Stimulated activated CD4-positive, alpha-beta T cell treated with anti-CD3 and anti-CD28 coated beads, Interleukin-12 subunit alpha, Interleukin-12 subunit beta, amount 100 ng/mL, for 24 hours (primary cell): ENCODE results near the gene HHAT.

Experiments used
- DNase-seq, 2 experiments: peaks; one replicate each; pipeline ENCODE4 v3.0.0-alpha.2; 2020; ENCODE audit warnings: low read depth in 2 of 2

HHAT gene

DNA sequence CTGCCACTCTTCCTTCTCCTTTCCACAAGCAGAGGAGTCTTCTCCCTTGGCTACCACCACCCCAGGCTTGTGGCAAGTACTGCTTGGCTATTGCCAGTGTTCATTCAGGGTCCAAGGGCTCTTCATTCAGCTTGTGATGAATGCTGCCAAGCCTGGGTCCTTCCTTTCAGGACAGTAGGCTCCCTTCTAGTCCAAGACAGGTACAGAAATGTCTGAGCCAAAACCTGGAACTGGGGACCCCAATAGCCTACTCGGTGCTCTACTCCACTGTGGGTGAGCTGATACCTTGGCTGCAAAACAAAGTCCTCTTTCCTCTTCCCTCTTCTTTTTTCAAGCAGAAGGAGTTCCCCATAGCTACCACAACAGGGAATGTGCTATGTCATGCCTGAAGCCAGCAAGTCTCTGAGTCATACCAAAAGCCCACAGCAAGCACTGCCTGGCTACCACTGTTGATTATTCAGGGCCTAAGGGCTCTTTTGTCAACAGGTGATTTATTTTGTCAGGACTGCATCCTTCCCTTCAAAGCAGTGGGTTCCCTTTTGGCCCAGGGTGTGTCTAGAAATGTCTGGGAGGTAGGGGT, 268.9 kb downstream of the HHAT start:
- DNase-seq, result no peak

DNA sequence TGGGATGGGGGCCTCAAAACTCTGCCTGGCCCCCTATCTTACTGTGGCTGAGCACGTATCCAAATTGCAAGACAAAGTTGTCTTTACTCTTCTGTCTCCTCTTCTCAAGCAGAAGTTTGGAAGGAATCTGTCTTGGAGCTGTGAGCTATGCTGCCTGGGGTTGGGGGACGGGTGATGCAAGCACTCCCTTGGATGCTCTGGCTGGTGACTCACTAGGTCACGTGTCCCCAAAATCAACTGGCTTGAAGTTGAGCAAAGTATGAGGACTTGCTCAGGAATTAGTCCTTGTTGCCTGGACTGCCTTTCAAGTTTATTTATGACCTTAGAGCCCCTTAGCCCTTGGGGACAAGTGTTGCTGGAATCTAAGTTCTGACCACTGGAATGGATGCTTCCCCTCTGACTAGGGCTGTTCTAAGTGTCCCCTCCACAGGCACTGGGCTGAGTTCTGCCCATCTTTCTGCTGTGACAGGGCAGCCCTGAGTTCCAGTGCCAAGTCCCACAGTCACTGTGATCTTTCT, 269.5 kb downstream of the HHAT start:
- DNase-seq, result no peak

DNA sequence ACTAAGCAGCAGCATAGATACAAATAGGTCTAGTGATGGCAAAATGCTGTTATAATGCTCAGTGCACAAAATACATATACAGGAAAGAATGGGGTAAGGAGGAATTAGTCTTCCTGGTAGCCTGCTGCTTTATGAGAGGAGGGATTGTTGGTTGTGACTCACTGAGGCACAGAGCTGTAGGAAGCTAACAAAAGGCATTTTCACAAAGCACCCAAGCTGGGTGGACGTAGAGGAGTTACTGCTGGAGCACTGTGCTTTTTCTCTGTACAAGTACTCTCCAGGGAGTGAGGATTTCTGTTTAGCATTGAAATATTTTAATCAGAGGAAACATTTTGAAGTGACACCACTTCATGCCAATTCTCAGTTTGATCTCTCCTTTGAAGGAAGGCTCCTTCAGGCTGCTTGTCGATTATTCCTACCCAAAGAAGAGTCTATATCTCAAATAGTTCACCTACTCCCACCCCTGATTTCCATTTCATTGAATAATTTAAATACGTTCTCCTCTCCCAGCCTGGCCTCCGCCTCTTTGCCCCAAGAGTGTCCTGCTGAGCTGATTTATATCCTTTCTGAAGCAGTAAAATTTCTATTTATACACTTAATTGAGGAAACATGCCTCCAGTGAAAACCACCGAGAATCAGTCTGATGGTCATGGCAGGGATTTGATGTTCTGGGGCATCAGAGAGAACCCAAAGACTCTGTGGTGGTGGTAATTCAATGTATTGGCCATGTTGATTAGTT, 271.9 kb downstream of the HHAT start:
- no peak for DNase-seq

DNA sequence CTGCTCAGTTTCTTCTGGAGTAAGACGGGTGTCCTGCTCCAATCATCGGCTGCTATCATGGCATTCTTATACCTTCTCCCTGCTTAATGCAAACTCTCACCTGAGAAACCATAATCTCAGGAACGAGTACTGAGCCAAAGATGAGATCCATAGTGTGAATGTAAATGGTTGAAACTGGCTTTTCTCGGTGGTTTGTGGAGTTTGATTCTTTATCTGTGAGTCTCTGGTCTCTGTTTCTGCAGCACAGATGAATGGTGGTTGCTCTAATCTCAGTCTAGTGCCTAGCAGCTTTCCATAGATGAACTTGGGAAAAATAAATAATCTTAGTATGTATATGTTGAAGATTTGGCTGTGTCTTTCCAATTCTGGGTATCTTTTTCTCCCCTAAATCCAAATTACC, 274.4 kb downstream of the HHAT start:
- DNase-seq, result no peak

DNA sequence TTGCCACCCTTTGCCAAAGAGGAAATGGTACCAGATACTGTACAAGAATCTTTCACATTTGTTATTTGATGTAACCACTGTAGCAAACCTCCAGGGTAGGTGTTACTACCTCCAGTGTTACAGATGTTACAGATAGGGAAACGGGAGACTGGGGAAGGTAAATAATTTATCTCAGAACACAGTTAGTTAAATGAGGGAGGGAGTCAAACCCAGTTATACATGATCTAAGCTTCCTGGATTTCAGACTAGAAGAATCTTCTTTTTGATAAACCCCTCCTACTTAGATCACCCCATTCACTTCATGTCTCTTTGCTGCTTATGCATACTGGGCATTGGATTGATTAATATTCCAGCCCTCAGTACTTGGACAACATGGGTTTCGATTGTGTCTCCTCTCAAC, 276.4 kb downstream of the HHAT start:
- no peak for DNase-seq

DNA sequence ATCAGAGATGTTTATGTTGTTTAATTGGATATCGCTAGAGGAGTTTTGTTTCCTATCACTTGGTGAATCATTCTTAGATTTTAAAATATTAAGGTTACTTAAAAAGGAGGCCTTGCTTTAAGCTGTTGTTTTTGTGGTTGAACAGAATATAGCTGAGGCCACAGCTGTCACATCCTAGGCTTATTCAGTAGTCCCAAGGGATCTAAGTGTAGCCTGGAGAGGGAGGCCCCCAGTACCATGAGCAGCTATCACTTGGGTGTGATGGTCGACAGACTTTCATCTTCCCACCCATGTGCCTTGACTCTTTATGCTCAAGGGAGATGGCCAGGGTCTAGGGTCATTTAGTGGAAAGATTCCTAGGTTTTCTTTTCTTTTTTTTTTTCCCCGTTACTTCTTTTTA, 278.7 kb downstream of the HHAT start:
- no peak for DNase-seq

DNA sequence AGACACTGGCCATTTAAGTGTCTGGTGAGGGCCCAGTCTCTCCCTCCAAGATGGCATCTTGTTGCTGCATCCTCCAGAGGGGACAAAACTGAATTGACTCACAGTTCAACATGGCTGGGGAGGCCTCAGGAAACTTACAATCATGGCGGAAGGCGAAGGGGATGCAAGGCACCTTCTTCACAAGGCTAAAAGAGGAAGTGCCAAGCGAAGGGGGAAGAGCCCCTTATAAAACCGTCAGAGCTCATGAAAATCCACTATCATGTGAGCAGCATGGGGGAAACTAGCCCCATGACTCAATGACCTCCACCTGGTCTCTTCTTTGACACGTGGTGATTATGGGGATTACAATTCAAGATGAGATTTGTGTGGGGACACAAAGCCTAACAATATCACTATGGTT, 280.1 kb downstream of the HHAT start:
- no peak for DNase-seq

DNA sequence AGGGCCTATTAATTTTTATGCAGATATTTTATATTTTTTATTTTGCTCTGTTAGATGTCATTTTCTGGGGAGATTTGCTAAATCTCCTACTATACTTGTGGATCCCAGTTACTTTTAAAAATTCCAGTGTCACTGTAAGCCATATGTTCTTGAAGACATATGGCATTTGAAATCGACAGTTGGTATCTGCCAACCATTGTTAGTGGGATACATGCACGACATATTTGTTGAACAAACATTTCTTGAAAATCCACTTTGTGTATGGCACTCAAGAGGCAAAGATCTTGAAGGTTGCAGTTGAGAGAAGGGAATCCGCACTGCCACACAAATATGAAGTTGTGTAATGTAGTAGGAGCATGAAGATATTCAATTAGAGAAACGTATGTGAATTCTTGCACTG, 287.7 kb downstream of the HHAT start:
- DNase-seq, result no peak

DNA sequence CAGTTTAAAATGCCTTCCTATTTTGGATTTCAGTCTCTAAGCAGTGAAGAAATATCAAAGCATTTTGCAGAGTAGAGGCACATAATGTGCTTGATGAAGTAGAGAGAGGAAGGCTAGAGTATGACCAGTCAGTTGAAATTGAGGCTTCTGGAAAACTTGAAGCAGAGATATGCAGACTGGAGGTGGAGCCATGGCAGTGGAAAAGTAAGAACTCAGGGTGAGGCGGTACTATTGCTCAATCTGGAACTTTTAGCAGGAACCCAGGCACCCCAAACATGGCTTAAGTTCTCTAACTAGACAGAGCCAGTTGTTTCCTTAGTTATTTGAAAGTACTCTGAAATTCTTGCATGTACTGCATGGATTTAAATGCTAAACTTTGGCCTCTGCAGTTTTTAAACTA, 288.6 kb downstream of the HHAT start:
- no peak for DNase-seq

DNA sequence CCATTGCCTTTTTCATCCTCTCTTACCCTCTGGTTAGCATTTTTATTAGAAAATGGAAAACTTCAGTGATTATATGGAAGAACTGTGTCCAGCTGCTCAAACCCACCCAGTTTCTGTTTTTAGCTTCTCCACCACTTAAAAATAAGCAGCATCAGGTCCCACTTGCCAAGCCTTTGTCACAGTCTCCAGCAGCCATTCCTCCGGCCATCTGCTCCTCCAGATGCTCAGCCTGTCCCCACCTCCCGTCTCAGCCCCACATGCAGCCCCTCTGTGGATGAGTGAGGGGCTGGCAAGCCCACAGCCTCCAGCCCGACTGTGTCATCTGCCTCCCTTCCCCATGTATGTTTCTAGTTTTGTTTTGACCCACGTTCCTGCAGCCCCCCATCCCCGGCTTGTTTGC, 289.7 kb downstream of the HHAT start:
- DNase-seq, result no peak

DNA sequence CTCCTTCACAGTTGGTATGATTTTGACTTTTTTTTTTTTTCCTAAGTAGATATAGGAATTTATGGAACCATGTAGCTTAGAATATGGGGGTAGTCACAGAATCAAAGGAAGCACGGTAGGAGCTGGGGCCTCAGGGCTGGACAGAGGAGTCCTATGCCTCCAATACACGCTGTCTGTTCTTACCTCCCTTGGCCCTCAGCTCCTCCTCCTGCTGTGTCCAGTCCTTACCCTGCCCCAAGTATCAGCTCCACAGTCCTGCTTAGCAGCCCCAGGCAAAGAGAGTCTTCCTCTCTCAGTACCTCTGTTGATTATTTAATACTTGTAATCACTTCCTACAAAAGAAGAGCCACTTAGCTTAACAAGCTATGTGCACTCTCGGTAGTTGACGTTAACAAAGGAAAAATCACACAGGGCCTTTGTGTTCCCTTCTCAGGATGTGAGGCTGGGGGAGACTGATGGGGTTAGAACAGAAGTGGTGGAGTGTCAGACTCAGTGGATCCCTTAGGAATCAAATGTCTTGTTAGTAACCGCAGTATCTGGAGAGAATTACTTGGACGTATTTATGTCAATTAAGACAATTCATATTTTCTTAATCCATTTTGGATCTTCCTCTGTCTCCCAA, 292.3 kb downstream of the HHAT start:
- DNase-seq, result no peak

DNA sequence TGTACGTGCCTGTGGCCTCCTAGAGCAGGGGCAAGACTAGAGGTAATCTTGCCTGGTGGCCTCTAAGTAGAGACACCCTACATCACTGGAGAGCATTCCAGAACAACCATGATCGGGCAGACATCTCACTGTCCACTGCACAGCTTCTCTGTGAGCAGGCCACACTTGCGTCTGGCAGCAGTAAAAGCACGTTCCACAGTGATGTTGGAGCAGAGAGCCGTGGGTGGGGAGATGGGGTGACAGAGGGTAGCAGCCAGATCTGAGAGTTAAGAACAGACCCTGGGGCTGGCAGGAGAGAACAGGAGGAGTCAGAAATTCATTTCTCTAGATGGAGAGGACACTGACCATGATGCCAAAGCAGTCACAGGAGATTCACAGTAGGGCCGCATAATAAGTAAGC, 293.0 kb downstream of the HHAT start:
- no peak for DNase-seq

DNA sequence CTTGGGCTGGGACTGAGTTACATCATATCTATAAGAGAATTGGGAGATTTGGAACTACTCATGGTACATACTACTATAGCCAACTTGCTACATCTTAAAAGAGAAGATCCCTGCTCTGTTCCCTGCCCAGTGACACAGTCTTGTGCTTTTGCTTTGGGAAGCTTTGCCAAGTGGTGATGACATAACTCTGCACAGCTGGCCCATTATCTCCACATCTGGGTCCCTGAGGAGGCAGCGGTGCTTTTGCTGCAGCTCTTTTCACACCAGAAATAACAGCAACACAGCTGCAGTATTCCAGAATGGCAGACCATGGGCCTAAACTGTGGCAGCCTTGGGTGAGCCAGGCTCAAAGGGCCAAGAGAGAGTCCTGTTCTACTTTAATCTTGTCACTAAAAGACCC, 296.0 kb downstream of the HHAT start:
- no peak for DNase-seq

DNA sequence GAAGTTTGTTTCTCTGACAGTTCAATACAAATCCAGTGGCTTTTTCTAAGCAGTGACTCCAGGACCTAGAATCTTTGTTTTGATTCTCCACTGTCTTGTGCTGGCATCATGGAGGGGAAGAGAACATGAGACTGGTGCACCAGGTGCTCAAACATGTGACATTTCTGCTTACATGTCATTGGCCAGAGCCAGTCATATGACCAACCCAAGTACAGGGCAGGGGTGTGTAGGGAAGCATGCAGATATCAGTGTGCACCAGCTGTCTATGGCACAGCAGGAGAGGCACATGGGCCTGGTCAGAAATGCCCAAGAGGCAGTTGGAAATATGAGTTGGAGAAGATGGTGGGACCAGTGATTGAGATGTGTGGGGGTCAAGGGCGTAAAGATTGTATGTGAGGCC, 297.0 kb downstream of the HHAT start:
- no peak for DNase-seq

DNA sequence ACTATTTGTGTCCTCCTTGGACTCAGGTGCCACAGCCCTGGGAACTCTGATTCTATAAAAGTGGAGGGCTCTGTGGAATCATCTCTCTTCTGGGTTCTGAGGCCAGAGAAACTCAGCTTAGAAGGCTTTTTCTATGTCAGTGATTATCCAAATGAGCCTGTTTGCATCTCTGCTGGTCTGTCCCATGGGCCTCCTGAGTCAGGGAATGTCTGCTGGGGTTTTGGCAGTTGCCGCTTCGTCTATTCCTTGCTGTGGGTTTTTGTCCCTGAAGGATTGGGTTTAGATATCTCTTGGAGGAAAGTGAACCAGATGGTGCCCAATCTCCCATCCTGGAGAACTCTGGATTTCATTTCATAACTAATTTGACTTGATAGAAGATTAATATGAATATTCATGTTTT, 297.6 kb downstream of the HHAT start:
- no peak for DNase-seq

DNA sequence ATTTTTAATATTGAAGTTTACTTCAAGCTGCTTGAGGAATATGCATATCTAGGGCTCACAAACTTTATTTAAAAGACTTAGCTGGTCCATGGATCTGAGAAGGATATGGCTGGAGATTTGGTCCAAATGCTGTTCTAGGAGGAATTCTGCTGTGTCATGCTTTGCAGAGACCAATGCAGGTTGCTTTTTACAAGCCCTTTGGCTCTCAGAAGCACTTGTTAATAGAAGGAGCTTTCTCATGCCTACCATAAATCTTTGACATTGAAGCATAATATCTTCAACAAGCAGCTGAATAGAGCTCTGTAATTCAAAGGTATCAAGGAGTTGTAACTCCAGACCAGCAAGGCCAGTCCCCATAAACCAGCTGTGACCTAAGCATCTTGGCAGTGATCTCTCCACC, 299.1 kb downstream of the HHAT start:
- DNase-seq, result no peak

DNA sequence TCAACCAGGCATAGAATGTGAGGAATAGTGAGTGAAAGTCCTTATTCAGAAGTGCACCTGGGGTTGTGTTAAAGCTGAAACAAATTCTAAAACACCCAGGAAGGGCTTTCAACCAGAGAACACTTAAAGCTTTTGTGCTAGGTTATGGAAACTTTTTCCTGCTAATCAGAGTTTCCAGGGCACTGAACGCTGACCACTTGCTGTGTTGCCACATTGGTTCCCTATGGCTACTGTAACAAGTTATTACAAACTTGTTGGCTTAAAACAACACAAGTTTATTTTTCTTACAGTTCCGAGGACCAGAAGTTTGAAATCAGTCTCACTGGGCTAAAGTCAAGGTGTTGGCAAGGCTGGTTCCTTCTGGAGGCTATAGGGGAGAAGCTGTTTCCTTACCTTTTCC, 300.6 kb downstream of the HHAT start:
- DNase-seq, result no peak

DNA sequence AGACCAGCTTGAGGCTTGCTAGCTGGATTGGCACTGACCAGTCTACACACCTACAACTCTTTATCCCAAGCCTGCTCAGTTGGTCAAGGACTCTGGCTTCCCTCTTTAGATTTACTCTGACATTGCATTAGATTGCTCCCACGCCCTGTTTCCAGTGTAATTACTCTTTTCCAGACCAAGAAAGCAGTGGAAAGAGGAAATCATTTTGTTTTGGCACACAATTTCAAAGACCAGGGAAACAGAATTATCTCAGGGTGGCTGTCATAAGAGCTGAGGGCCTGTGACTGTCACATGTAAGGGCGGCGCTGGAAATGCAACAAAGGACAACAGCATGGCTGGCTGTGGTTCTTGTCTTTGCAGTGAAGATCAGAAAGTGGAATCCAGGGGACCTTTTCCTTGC, 302.7 kb downstream of the HHAT start:
- DNase-seq, result no peak

DNA sequence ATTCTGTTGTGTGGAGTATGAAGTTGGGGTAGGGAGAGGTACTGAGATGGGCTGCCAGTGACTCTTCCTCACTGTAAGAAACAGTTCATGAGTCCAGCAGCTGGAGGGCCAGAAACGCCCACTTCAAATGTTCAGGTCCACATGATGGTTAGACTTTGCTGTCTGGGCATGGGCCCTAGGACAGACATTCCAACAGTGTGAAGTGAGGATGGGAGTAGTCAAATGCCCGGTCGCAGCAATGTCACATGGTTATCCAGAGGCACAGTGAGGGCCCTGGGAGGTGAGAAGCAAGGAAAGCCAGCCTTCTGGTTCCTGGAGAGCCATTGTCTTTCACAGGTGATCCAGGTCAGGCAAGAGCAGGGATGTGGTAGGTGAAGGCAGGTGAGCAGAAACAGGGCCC, 304.4 kb downstream of the HHAT start:
- DNase-seq, result no peak

DNA sequence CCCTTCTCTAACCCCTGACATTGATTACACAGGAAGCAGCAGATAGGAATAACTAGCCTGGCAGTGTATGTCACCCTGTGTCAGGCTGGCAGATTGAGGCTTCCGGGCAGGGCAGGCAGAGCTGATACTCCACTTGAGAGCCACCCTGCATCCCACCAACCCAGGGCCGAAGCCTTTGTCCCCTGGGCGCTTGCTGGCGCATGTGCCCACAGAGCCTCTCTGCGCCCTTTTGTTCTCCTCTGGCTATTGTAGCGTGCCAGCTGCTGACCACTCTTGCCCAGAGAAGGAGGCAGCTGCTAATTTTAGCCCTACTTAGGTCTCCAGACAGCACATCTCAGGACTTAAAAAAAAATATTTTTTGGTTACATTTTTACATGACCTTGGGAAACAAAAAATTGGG, 304.9 kb downstream of the HHAT start:
- DNase-seq, result no peak

DNA sequence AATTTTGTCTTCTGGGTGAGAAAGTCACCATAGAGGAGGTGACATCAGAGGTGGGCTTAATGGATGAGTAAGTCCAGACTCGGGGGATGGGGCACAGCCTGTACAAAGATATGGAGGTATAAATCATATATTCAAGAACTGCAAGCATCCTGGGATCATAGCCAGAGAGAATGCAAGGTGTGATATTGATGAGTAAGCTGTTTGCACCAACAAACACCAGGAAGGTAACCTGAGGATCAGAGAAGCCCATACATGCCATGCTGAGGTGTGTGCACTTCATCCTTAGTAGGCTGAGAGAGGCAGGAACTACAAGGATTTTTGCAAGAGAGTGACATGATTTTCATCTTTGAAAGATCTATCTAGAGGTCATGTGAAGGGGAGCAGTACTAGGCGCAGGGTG, 306.4 kb downstream of the HHAT start:
- DNase-seq, result no peak

DNA sequence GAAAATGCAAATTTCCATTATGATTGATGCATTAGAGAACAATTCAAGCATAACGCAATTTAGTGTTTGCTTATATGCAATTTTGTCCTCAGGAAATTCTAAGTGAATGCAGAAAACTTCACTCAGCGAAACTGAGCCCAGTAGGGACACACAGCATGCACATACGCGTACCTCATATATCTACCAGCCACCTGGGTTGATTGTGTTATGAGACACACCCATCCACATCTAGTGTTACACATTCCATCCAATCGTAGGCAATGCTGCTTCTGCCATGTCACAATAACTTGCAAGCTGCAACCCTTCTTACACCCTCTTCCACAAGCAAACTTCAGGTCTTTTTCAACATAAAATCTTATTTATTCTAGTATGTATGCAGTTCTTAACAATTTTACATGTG, 312.9 kb downstream of the HHAT start:
- DNase-seq, result no peak

DNA sequence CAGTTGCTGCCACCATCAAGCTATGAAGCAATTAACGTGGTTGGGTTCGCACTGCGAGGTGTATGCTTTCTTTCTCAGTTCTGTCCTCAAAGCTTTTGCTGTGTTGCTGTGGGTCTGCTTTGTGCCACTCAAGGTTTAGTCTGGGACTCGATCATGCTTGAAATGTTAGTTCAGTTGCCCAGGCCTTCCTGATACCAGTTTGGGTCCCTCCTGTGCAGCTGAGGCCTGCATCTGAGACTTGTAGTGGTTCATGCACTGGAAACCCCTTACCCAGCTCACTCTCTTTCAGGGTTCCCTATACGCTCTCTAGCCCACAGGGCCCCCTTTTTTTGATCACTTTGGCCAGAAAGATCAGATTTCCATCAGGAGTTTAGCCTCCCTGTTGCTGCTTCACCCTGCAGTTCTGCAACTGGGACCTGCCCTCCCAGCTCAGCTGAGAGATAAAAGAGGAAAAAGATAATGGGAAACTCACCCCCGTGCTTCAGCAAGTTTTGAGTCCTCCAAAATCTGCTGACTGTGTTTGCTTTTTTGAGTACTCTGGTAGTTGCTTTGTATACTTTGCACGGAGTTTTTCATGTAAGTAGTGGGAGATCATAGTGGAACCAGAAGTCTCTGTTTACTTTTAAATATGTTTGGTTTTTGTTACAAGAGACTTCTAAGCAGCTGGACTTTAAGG, 317.0 kb downstream of the HHAT start:
- DNase-seq, result no peak
